Cerebellar cortex (tissue), 1 donor: ENCODE data around the gene DIP2C.
"Not testable (repeated sequence)": the region's sequence is repeated elsewhere in the genome, so short reads cannot be mapped to it uniquely, and the experiment has no call there.

Source experiments
- DNase-seq: peaks from one replicate; pipeline ENCODE4 v3.0.0-alpha.2; 2015; ENCODE audit warnings: low spot score

DIP2C gene

DNA sequence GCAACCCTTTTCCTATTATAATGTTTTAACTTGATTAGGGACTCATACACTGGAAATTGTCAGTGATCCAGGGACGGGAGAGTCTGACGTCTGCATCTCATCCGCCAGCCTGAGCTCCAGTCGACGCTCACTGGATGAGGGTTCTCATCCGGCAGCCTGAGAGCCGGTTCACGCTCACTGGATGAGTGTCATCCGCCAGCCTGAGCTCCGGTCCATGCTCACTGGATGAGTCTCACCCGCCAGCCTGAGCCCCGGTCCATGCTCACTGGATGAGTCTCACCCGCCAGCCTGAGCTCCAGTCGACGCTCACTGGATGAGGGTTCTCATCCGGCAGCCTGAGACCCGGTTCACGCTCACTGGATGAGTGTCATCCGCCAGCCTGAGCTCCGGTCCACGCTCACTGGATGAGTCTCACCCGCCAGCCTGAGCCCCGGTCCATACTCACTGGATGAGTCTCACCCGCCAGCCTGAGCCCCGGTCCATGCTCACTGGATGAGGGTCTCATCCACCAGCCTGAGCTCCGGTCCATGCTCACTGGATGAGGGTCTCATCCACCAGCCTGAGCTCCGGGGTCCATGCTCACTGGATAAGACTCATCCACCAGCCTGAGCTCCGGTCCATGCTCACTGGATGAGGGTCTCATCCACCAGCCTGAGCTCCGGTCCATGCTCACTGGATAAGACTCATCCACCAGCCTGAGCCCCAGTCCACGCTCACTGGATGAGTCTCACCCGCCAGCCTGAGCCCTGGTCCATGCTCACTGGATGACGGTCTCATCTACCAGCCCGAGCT lies 209.6 kb downstream of the DIP2C start:
- not testable (repeated sequence) for DNase-seq

DNA sequence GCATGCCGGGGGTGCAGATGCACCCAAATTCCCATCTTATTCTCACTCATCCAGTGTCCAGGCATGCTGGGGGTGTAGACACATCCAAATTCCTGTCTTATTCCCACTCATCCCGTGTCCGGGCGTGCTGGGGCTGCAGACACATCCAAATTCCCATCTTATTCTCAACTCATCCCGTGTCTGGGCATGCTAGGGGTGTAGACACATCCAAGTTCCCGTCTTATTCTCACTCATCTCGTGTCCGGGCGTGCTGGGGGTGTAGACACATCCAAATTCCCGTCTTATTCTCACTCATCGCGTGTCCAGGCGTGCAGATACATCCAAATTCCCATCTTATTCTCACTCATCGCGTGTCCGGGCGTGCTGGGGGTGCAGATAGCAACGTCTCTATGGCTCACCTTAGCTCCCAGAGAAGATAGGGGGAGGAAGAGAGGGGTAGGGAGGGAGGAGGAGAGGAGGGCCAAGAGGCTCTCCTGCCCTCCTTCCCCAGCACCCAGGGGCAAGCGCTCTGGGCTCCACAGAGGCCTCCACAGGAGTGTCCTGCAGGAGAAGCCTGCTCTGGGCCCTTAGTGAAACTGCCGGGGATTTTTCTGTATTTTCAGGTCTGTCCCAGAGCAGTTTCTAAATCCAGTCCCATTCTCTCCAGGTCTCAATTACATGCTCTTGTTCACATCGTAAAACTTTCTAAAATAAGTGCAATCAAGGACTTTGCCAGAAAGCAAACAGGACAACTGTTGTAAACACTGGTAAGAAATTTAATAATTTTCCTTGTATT lies 210.8 kb downstream of the DIP2C start:
- DNase-seq: no peak

- no peak for DNase-seq
These were observed 211.8 kb downstream of the DIP2C start for GRCh38 chr10:477620-478019.

GRCh38 chr10:476455-476780 lies 213.1 kb downstream of the DIP2C start:
- no peak for DNase-seq

DNA sequence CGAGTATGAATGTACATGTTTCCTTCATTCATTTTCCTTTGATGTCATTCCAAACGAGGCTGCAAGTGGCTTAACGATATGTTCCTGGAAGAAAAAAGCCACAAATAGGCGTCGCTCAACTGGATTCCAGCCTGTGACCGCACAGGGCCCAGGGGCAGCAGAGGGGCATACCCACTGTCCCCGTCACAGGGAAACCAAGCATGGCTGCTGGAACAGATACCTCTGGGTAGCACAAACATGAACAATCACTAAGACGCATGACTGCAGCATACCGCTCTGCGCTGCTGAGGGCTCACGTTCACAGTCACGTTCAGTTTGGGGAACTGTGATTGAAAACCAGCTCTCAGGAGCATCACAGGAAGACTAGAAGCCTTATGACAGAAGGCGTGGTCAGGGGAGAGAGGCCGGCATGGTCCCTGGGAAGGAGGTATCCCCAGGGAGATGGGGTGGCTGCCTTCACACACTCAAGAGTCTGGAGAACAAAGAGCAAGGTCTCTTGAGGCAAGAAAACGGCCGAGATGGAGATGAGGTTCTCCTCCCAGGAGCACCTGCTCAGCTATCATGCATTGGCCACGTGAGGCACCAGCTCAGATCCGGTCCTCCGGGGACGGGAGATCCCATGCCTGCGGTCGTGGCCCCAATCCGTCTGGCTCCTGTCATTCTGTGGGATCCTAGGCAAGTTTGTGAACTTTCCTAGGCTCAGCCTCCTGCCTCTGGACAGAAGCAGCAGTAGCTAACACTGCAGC lies 213.6 kb downstream of the DIP2C start:
- no peak for DNase-seq

GRCh38 chr10:474946-475345 lies 214.5 kb downstream of the DIP2C start:
- DNase-seq: no peak

DNA sequence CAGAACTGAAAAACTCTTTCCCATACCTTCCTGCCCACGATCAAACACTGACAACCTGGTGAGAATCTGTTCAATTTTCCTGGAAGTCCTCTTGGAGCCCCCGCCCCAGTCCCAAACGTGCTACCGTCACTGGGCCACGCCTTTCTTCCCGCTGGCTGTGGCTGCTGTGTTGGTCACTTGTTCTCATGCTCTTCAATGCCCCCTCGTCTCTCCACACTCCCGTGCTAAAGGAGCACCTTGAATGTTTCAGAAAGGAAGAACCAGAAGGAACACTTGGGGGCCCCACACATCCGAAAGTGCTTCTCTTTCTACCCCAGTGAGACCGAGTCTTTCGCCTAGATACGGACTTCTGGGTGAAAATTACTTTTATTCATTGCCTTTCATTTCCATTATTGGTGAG lies 215.1 kb downstream of the DIP2C start:
- no peak for DNase-seq

- DNase-seq: no peak
These were observed 217.1 kb downstream of the DIP2C start for GRCh38 chr10:472241-472910.

GRCh38 chr10:470339-471003 lies 219.0 kb downstream of the DIP2C start:
- no peak for DNase-seq

- DNase-seq: no peak
These were observed 219.5 kb downstream of the DIP2C start for GRCh38 chr10:469947-470338.

DNA sequence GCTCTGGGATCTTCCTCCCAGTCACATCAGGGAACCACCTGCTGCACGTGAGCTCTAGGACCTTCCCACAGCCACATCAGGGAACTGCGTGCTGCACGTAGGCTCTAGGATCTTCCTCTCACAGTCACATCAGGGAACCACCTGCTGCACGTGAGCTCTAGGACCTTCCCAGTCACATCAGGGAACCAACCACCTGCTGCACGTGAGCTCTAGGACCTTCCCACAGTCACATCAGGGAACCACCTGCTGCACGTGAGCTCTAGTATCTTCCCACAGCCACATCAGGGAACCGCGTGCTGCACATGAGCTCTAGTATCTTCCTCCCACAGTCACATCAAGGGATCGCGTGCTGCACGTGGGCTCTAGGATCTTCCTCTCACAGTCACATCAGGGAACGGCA lies 229.7 kb downstream of the DIP2C start:
- no peak for DNase-seq

DNA sequence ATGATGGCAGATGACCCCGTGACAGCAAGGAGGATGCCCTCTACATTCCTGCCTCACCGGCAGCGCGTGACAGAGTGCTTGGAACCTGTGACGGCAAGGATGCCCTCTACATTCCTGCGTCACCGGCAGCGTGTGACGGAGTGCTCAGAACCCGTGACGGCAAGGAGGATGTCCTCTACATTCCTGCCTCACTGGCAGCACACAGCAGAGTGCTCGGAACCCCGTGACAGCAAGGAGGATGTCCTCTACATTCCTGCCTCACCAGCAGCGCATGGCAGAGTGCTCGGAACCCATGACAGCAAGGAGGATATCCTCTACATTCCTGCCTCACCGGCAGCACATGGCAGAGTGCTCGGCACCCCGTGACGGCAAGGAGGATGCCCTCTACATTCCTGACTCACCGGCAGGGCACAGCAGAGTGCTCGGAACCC lies 231.0 kb downstream of the DIP2C start:
- DNase-seq: no peak

- DNase-seq: peak; percentile 87
These were observed 233.0 kb downstream of the DIP2C start for GRCh38 chr10:456486-456885.

GRCh38 chr10:454860-455259 lies 234.6 kb downstream of the DIP2C start:
- DNase-seq: peak; percentile 38

GRCh38 chr10:453647-454046 lies 235.8 kb downstream of the DIP2C start:
- DNase-seq: no peak

GRCh38 chr10:452512-453426 lies 236.7 kb downstream of the DIP2C start:
- no peak for DNase-seq

- DNase-seq: no peak
These were observed 237.6 kb downstream of the DIP2C start for GRCh38 chr10:451856-452255.

GRCh38 chr10:451021-451471 lies 238.4 kb downstream of the DIP2C start:
- DNase-seq: no peak

GRCh38 chr10:450463-450862 lies 239.0 kb downstream of the DIP2C start:
- no peak for DNase-seq

GRCh38 chr10:449331-449730 lies 240.1 kb downstream of the DIP2C start:
- not testable (repeated sequence) for DNase-seq

DNA sequence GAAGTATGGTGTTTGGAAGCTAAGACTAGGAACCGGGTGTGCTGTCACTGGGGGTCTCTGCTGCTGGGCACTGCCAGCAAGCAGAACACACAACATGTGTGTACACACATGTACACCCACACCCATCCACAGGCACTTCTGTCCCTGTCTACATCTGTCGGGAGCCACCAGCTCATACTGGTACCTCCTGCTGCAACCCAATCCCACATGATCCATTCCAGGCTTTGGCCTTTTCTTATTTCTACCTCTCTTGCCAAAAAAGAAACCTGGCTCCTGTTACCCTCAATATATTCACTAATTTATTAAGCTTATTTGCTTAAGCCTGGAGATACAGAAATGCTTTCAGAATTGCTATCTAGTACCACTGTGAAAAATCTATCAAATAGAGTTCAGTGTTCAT lies 246.0 kb downstream of the DIP2C start:
- DNase-seq: no peak
